GM12878 (cell line): Measurements from ENCODE around the gene TEKT3. TPM values are rescaled to one million over a fixed set of nuclear protein-coding genes. Genes with fewer than 3 reads are reported as not detected.

ENCODE experiments used
- ATAC-seq: fragments of 200-7000 bp; cut with Tn5 transposase; 3 replicates; pipeline ENCODE4 v1.9.1; 2020; ENCODE audit warnings: mild to moderate bottlenecking, moderate library complexity
- BruUV-seq: library from RNA; stranded (reverse); fragments of 400-500 nt; replicated peaks from 2 replicates; lab custom pipeline; 2021; lab: Mats Ljungman, UMichigan
- CTCF ChIA-PET: fragments of 300-600 bp; sonication (Branson Sonifier 250); formaldehyde crosslinking; extraction: SDS; loops from one replicate; lab custom pipeline; 2021; ENCODE audit warnings: inconsistent platforms; lab: Yijun Ruan, JAX
- POLR2A ChIA-PET: fragments of 350-600 bp; formaldehyde crosslinking; extraction: SDS; loops from one replicate; lab custom pipeline; 2021; ENCODE audit warnings: inconsistent platforms; lab: Charles Lee
- RAD21 ChIA-PET: fragments of 300-600 bp; sonication (Branson Sonifier 250); formaldehyde crosslinking; loops from one replicate; lab custom pipeline; 2023; ENCODE audit warnings: antibody characterized with exemption; ENCODE audit not compliant: unreplicated experiment; lab: Charles Lee
- SMC1A ChIA-PET: fragments of 300-600 bp; sonication (Branson Sonifier 250); formaldehyde crosslinking; loops from one replicate; lab custom pipeline; 2023; ENCODE audit not compliant: unreplicated experiment, uncharacterized antibody; lab: Charles Lee
- DNase-seq: peaks from one replicate; pipeline ENCODE4 v3.0.0-alpha.2; 2011; ENCODE audit warnings: low read depth, low spot score
- FAIRE-seq: peaks from 3 replicates; lab custom pipeline; 2011; peaks lifted over from hg19 to GRCh38; lab: Jason Lieb, UNC
- H2AFZ ChIP-seq: 2 replicates; pipeline ENCODE4 v1.6.0; 2011; ENCODE audit warnings: low read depth, low read length, control low read depth; ENCODE audit not compliant: control insufficient read depth
- H3K27ac ChIP-seq: 2 replicates; pipeline ENCODE4 v1.5.1; 2011; ENCODE audit warnings: control low read depth; ENCODE audit not compliant: control insufficient read depth, insufficient read depth
- H3K27me3 ChIP-seq, 2 experiments: replicated peaks in 1 of 2; 2 replicates each; pipeline versions ENCODE4 v1.6.0 to v1.6.1; 2011; ENCODE audit warnings: low read length in 1 of 2; ENCODE audit not compliant: control insufficient read depth in 2 of 2, insufficient read depth in 2 of 2
- H3K36me3 ChIP-seq, 2 experiments: 2 replicates each; pipeline ENCODE4 v1.5.1; 2011; ENCODE audit warnings: low read length in 1 of 2; ENCODE audit not compliant: control insufficient read depth in 2 of 2, insufficient read depth in 2 of 2
- H3K4me1 ChIP-seq: 2 replicates; pipeline ENCODE4 v1.6.1; 2011; ENCODE audit warnings: mild to moderate bottlenecking, low read length, moderate library complexity, mixed read lengths; ENCODE audit not compliant: control insufficient read depth, insufficient read depth
- H3K4me2 ChIP-seq: 2 replicates; pipeline ENCODE4 v1.6.0; 2011; ENCODE audit warnings: control low read depth; ENCODE audit not compliant: control insufficient read depth, insufficient read depth
- H3K4me3 ChIP-seq: fragments of 200-600 bp; sonication (generic); 2 replicates; pipeline ENCODE4 v1.5.1; 2016
- H3K79me2 ChIP-seq: 2 replicates; pipeline ENCODE4 v1.6.0; 2011; ENCODE audit warnings: low read length; ENCODE audit not compliant: control insufficient read depth, insufficient read depth
- H3K9ac ChIP-seq: 2 replicates; pipeline ENCODE4 v1.8.0; 2011; ENCODE audit warnings: low read length, control low read depth, mixed read lengths; ENCODE audit not compliant: control insufficient read depth, insufficient read depth
- H3K9me3 ChIP-seq: replicated peaks from 3 replicates; pipeline ENCODE4 v1.5.1; 2011; ENCODE audit warnings: mild to moderate bottlenecking, low read length; ENCODE audit not compliant: control insufficient read depth, insufficient read depth
- H4K20me1 ChIP-seq: 2 replicates; pipeline ENCODE4 v1.6.0; 2011; ENCODE audit not compliant: control insufficient read depth, insufficient read depth
- CBX3 ChIP-seq: fragments of 200-600 bp; sonication (generic); IDR thresholded peaks from 2 replicates; pipeline ENCODE4 v1.6.1; 2016; ENCODE audit warnings: low read depth, borderline replicate concordance
- CREB1 ChIP-seq: IDR thresholded peaks from 2 replicates; pipeline ENCODE4 v1.6.1; 2012; ENCODE audit warnings: low read depth, mild to moderate bottlenecking, inconsistent platforms
- EZH2 ChIP-seq: IDR thresholded peaks from 2 replicates; pipeline ENCODE4 v1.6.1; 2012; ENCODE audit warnings: low read depth, mild to moderate bottlenecking, control low read depth, inconsistent platforms, low read length, borderline replicate concordance; ENCODE audit not compliant: control insufficient read depth
- MXI1 ChIP-seq: fragments of 150-350 bp; IDR thresholded peaks from 2 replicates; pipeline ENCODE4 v1.6.1; 2011; ENCODE audit warnings: low read depth, mild to moderate bottlenecking, inconsistent platforms, low read length, improper control_type of control experiment
- NFYB ChIP-seq: IDR thresholded peaks from 2 replicates; pipeline ENCODE4 v1.6.1; 2011; ENCODE audit warnings: low read depth, mild to moderate bottlenecking, low read length, improper control_type of control experiment, moderate library complexity; ENCODE audit not compliant: insufficient read depth
- NR2C2 ChIP-seq: IDR thresholded peaks from 2 replicates; pipeline ENCODE4 v1.6.1; 2011; ENCODE audit warnings: borderline replicate concordance, low read depth; ENCODE audit not compliant: control insufficient read depth, insufficient read length
- PAX8 ChIP-seq: fragments of 450-650 bp; IDR thresholded peaks from 2 replicates; pipeline ENCODE4 v1.6.1; 2017; ENCODE audit warnings: mild to moderate bottlenecking, moderate library complexity
- RBBP5 ChIP-seq: fragments of 200-600 bp; sonication (generic); conservative IDR thresholded peaks from 2 replicates; pipeline ENCODE4 v1.6.1; 2016
- SMAD1 ChIP-seq: fragments of 450-650 bp; IDR thresholded peaks from 2 replicates; pipeline ENCODE4 v1.6.1; 2018; ENCODE audit warnings: mild to moderate bottlenecking, low read depth; ENCODE audit not compliant: partially characterized antibody
- TCF12 ChIP-seq: IDR thresholded peaks from 2 replicates; pipeline ENCODE4 v1.6.1; 2011; ENCODE audit warnings: low read depth, mild to moderate bottlenecking, low read length
- TCF7 ChIP-seq: IDR thresholded peaks from 2 replicates; pipeline ENCODE4 v1.6.1; 2014; ENCODE audit warnings: antibody characterized with exemption, borderline replicate concordance
- WRNIP1 ChIP-seq: IDR thresholded peaks from 2 replicates; pipeline ENCODE4 v1.6.1; 2011; ENCODE audit warnings: low read depth, low read length, improper control_type of control experiment, borderline replicate concordance
- ZBED1 ChIP-seq: IDR thresholded peaks from 2 replicates; pipeline ENCODE4 v1.6.1; 2016; ENCODE audit warnings: borderline replicate concordance
- WGBS: methylation state at CpG from one replicate; pipeline ENCODE4 v1.1.6; 2016; ENCODE audit warnings: low lambda C conversion rate; ENCODE audit not compliant: insufficient replicate concordance, insufficient coverage; ENCODE audit errors: missing lambda C conversion rate; 5-methylcytosine and 5-hydroxymethylcytosine counted together
- in situ Hi-C: fragments of 300-500 bp; cut with MboI; formaldehyde crosslinking; loops from 9 replicates; pipeline ENCODE4 v1.14.3; 2018; ENCODE audit warnings: mixed read lengths
- intact Hi-C: fragments of 100-400 bp; cut with micrococcal nuclease; formaldehyde crosslinking; loops from one replicate; pipeline ENCODE4 v1.14.2; 2022; ENCODE audit not compliant: unreplicated experiment
- polyA plus RNA-seq, 11 experiments: library from polyadenylated mRNA; depleted of rRNA in 4 of 11; unstranded in 6 of 11; stranded (reverse) in 5 of 11; fragments of >200 nt; fragmentation: Nextera tagmentation in 4 of 11; fragmentation: Illumina TruSeq in 1 of 11; extraction: Ambion mirVana in 4 of 11; extraction: Trizol in 1 of 11; gene quantifications; 1 replicate in 1 of 11; 2 replicates in 10 of 11; pipeline versions ENCODE4 v1.2.1 to v1.2.3, GENCODE V29; 2011 to 2016; ENCODE audit warnings: inconsistent platforms in 2 of 11, missing spikeins in 2 of 11, low read depth in 1 of 11
- total RNA-seq, 4 experiments: library from RNA; depleted of rRNA in 3 of 4; stranded (reverse); fragments of >200 nt in 3 of 4; fragmentation: Illumina TruSeq in 1 of 4; extraction: Trizol in 1 of 4; gene quantifications; 2 replicates each; pipeline versions ENCODE4 v1.2.1 to v1.2.3, GENCODE V29; 2013 to 2021
- TF ChIP-seq, protein P1 (sequence below): fragments of 450-650 bp; IDR thresholded peaks from 2 replicates; pipeline ENCODE4 v1.6.1; 2016; ENCODE audit warnings: mild to moderate bottlenecking

TEKT3 gene
- total and polyA plus RNA-seq, 10 of the 15 experiments (the other 5 are each of a cell fraction or from before 2014, with no cell fraction given) = 0.15 TPM; not detected in 9

DNA sequence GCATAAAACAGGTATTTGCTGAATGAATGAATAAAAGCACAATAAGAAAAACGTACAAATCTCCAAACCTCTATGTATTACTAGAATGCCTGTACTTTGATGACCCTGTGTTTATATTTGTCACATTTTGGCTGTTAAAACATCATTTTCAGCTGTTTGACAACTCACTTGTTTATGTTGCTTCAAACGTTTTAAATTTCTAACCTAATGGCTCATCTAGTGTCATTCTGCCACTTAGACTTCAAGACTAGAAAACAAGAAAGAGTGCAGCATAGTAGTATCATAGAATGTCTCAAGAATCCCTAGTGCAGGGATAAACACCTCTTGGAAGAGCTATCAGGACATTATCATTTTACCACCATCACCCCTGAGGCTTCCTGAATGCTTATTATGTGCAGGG is 56.9 kb downstream of the TEKT3 start:
- H3K4me2 ChIP-seq = no peak overlapping the region
- no peaks in the 10 kb centered on the region for H3K79me2 ChIP-seq
- no peaks in the 10 kb centered on the region for H3K27me3 ChIP-seq
- FAIRE-seq (no peak), DNase-seq (no peak), ATAC-seq (no peak)
- ChIA-PET RAD21 (no interaction called here), POLR2A (no interaction called here), CTCF (no interaction called here), SMC1A (no interaction called here)
- H3K9ac ChIP-seq = no peak overlapping the region
- H3K36me3 ChIP-seq = no peaks in the 10 kb centered on the region
- no peaks in the 10 kb centered on the region for H3K4me1 ChIP-seq
- H4K20me1 ChIP-seq = no peaks in the 10 kb centered on the region
- H3K9me3 ChIP-seq = no peaks in the 10 kb centered on the region
- WGBS = 2% methylated on average over 2 of the region's 2 CpGs
- no peak overlapping the region for H3K27ac ChIP-seq
- BruUV-seq = no TSS peak
- TF ChIP-seq NFYB = no peak
- no peak for TF ChIP-seq WRNIP1
- no peak for TF ChIP-seq RBBP5
- no peak for TF ChIP-seq TCF12
- TF ChIP-seq EZH2 = no peak
- TF ChIP-seq CBX3 = no peak
- TF ChIP-seq ZBED1 = no peak
- intact Hi-C loops (no loop called here), in situ Hi-C loops (no loop called here)
- no peak overlapping the region for H3K4me3 ChIP-seq
- H2AFZ ChIP-seq = no peak overlapping the region

DNA sequence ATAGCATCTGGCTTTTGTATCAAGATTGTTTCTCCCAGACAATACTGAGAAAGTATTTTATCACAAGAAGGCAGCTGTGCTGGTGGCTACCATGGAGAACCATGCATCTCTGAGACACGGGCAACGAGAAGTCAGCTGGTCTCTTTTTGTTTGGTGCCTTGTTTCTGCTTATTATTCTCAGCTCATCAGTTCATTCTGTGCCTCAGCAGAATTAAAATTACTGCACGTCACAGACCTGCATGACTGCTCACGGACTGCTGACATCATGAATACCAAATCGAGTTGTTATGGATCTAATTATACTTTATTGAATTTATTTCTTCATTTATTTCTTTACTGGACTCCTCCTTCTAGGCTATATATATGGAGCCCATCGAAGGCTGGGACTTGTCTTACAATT is 57.3 kb downstream of the TEKT3 start:
- H3K27ac ChIP-seq = no peak overlapping the region
- SMC1A ChIA-PET = no interaction called here
- POLR2A ChIA-PET = no interaction called here
- H3K4me3 ChIP-seq = no peak overlapping the region
- no peak overlapping the region for H3K4me2 ChIP-seq
- 2% methylated on average over 6 of the region's 6 CpGs for WGBS
- no peaks in the 10 kb centered on the region for H3K27me3 ChIP-seq
- no peaks in the 10 kb centered on the region for H4K20me1 ChIP-seq
- no peaks in the 10 kb centered on the region for H3K79me2 ChIP-seq
- ATAC-seq = no peak
- no TSS peak for BruUV-seq
- no peak overlapping the region for H2AFZ ChIP-seq
- intact Hi-C loops (no loop called here), in situ Hi-C loops (no loop called here)
- DNase-seq = no peak
- RAD21 ChIA-PET = no interaction called here
- no peaks in the 10 kb centered on the region for H3K36me3 ChIP-seq
- H3K4me1 ChIP-seq = no peaks in the 10 kb centered on the region
- H3K9ac ChIP-seq = no peak overlapping the region
- CTCF ChIA-PET = no interaction called here
- no peak for FAIRE-seq
- H3K9me3 ChIP-seq = no peaks in the 10 kb centered on the region
- TF ChIP-seq CREB1 (no peak), PAX8 (no peak), MXI1 (no peak), SMAD1 (no peak), ZBED1 (no peak), TCF7 (no peak), NR2C2 (no peak)
- TF ChIP-seq, protein P1, sequence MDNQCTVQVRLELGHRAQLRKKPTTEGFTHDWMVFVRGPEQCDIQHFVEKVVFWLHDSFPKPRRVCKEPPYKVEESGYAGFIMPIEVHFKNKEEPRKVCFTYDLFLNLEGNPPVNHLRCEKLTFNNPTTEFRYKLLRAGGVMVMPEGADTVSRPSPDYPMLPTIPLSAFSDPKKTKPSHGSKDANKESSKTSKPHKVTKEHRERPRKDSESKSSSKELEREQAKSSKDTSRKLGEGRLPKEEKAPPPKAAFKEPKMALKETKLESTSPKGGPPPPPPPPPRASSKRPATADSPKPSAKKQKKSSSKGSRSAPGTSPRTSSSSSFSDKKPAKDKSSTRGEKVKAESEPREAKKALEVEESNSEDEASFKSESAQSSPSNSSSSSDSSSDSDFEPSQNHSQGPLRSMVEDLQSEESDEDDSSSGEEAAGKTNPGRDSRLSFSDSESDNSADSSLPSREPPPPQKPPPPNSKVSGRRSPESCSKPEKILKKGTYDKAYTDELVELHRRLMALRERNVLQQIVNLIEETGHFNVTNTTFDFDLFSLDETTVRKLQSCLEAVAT = no peak
